HCT116 (cell line): Measurements from ENCODE around the gene PRRX2. TPM values are rescaled to one million over a fixed set of nuclear protein-coding genes. Genes with fewer than 3 reads are reported as not detected.

Source experiments
- ATAC-seq: fragments of 200-7000 bp; cut with Tn5 transposase; 2 replicates; pipeline ENCODE4 v1.9.1; 2020; ENCODE audit warnings: mild to moderate bottlenecking, moderate library complexity
- BruUV-seq: library from RNA; stranded (reverse); fragments of 400-500 nt; replicated peaks from 2 replicates; lab custom pipeline; 2021; lab: Mats Ljungman, UMichigan
- CTCF ChIA-PET: fragments of 300-600 bp; sonication (Branson Sonifier 250); formaldehyde crosslinking; loops from one replicate; lab custom pipeline; 2021; ENCODE audit warnings: antibody characterized with exemption; lab: Charles Lee
- POLR2A ChIA-PET: fragments of 300-600, 350-600 bp; sonication (Branson Sonifier 250); formaldehyde crosslinking; loops from one replicate; lab custom pipeline; 2021; ENCODE audit warnings: antibody characterized with exemption; lab: Charles Lee
- RAD21 ChIA-PET, 2 experiments: fragments of 300-600 bp; sonication (Branson Sonifier 250); formaldehyde crosslinking; loops; one replicate each; lab custom pipeline; 2023; ENCODE audit warnings: low total read pairs in 2 of 2; ENCODE audit not compliant: uncharacterized antibody in 2 of 2, unreplicated experiment in 2 of 2, low non-redundant PET in 1 of 2; lab: Charles Lee
- DNase-seq: peaks from one replicate; pipeline ENCODE4 v3.0.0-alpha.2; 2010; ENCODE audit warnings: low read depth, low spot score
- H2AFZ ChIP-seq: fragments of 200-600 bp; shearing (Covaris generic), sonication (generic); 2 replicates; pipeline ENCODE4 v1.6.1; 2017; ENCODE audit warnings: low read depth, mixed run types, mixed read lengths, antibody characterized with exemption, low read length; ENCODE audit not compliant: poor library complexity, severe bottlenecking
- H3K27ac ChIP-seq: 2 replicates; pipeline ENCODE4 v1.5.1; 2012; ENCODE audit warnings: low read depth, low read length
- H3K27me3 ChIP-seq: fragments of 200-600 bp; sonication (generic); 2 replicates; pipeline ENCODE4 v1.6.1; 2016; ENCODE audit warnings: mixed run types, low read length, mixed read lengths; ENCODE audit not compliant: insufficient read depth
- H3K36me3 ChIP-seq, 2 experiments: fragments of 200-500 bp in 1 of 2; fragments of 200-600 bp in 1 of 2; sonication (Bioruptor generic) in 1 of 2; sonication (generic) in 1 of 2; 2 replicates each; pipeline versions ENCODE4 v1.5.1 to v1.6.1; 2014 to 2016; ENCODE audit warnings: low read length in 2 of 2, inconsistent platforms in 1 of 2, mixed read lengths in 1 of 2, mixed run types in 1 of 2; ENCODE audit not compliant: insufficient read depth in 2 of 2, control insufficient read depth in 1 of 2
- H3K4me1 ChIP-seq, 2 experiments: fragments of 200-600 bp in 1 of 2; sonication (generic) in 1 of 2; 2 replicates each; pipeline versions ENCODE4 v1.5.1 to v1.6.1; 2012 to 2017; ENCODE audit warnings: low read length in 2 of 2, inconsistent platforms in 1 of 2, mild to moderate bottlenecking in 1 of 2, mixed read lengths in 1 of 2, mixed run types in 1 of 2, moderate library complexity in 1 of 2; ENCODE audit not compliant: insufficient read depth in 2 of 2, control insufficient read depth in 1 of 2
- H3K4me2 ChIP-seq: fragments of 200-600 bp; sonication (generic); 2 replicates; pipeline ENCODE4 v1.6.1; 2017; ENCODE audit warnings: mixed run types, low read length, mixed read lengths
- H3K4me3 ChIP-seq, 2 experiments: fragments of 200-600 bp in 1 of 2; sonication (generic) in 1 of 2; replicated peaks in 1 of 2; 2 replicates each; pipeline ENCODE4 v1.5.1; 2011 to 2016; ENCODE audit warnings: low read length in 2 of 2, control low read depth in 1 of 2, low read depth in 1 of 2, mild to moderate bottlenecking in 1 of 2, mixed read lengths in 1 of 2, mixed run types in 1 of 2
- H3K79me2 ChIP-seq: fragments of 200-600 bp; sonication (generic); 2 replicates; pipeline ENCODE4 v1.6.1; 2017; ENCODE audit warnings: mild to moderate bottlenecking, mixed run types, low read length, moderate library complexity, mixed read lengths; ENCODE audit not compliant: insufficient read depth
- H3K9ac ChIP-seq: fragments of 200-600 bp; sonication (generic); 2 replicates; pipeline ENCODE4 v1.6.1; 2016; ENCODE audit warnings: low read length, mixed read lengths
- H3K9me2 ChIP-seq: fragments of 200-600 bp; sonication (generic), shearing (Covaris generic); 2 replicates; pipeline ENCODE4 v1.6.1; 2017; ENCODE audit warnings: mixed run types, mild to moderate bottlenecking, moderate library complexity; ENCODE audit not compliant: insufficient read depth
- H3K9me3 ChIP-seq, 2 experiments: fragments of 200-500 bp in 1 of 2; fragments of 200-600 bp in 1 of 2; sonication (Bioruptor generic) in 1 of 2; sonication (generic) in 1 of 2; 2 replicates each; pipeline ENCODE4 v1.6.1; 2014 to 2017; ENCODE audit warnings: low read length in 2 of 2, mixed read lengths in 2 of 2, inconsistent platforms in 1 of 2, low read depth in 1 of 2, mild to moderate bottlenecking in 1 of 2, mixed run types in 1 of 2, moderate library complexity in 1 of 2; ENCODE audit not compliant: control insufficient read depth in 1 of 2, insufficient read depth in 1 of 2
- H4K20me1 ChIP-seq: fragments of 200-600 bp; sonication (generic), shearing (Covaris generic); 2 replicates; pipeline ENCODE4 v1.6.1; 2017; ENCODE audit warnings: mixed run types, mild to moderate bottlenecking, moderate library complexity; ENCODE audit not compliant: insufficient read depth
- CEBPB ChIP-seq: IDR thresholded peaks from 2 replicates; pipeline ENCODE4 v1.6.1; 2012; ENCODE audit warnings: low read depth
- CTCF ChIP-seq, 3 experiments: fragments of 200-600 bp in 1 of 3; sonication (generic) in 1 of 3; IDR thresholded peaks in 2 of 3; conservative IDR thresholded peaks in 1 of 3; 2 replicates each; pipeline ENCODE4 v1.5.1; 2012 to 2017; ENCODE audit warnings: low read depth in 2 of 3, low read length in 2 of 3, antibody characterized with exemption in 1 of 3, borderline replicate concordance in 1 of 3, control low read depth in 1 of 3, mild to moderate bottlenecking in 1 of 3, mixed read lengths in 1 of 3, mixed run types in 1 of 3, moderate library complexity in 1 of 3; ENCODE audit not compliant: insufficient read depth in 1 of 3
- FOSL1 ChIP-seq: IDR thresholded peaks from 2 replicates; pipeline ENCODE4 v1.6.1; 2012; ENCODE audit warnings: low read depth
- JUND ChIP-seq: IDR thresholded peaks from 2 replicates; pipeline ENCODE4 v1.6.1; 2012
- MAX ChIP-seq: IDR thresholded peaks from 2 replicates; pipeline ENCODE4 v1.6.1; 2012
- RAD21 ChIP-seq: IDR thresholded peaks from 2 replicates; pipeline ENCODE4 v1.6.1; 2012; ENCODE audit warnings: low read depth, mild to moderate bottlenecking
- SP1 ChIP-seq: IDR thresholded peaks from 2 replicates; pipeline ENCODE4 v1.6.1; 2012; ENCODE audit warnings: low read depth
- SRF ChIP-seq: IDR thresholded peaks from 2 replicates; pipeline ENCODE4 v1.6.1; 2012; ENCODE audit warnings: low read depth
- ZNF274 ChIP-seq: fragments of 200-500 bp; sonication (Bioruptor generic); IDR thresholded peaks from 2 replicates; pipeline ENCODE4 v1.6.1; 2014; ENCODE audit warnings: mild to moderate bottlenecking, low read depth, low read length, inconsistent platforms
- intact Hi-C: fragments of 100-400 bp; cut with micrococcal nuclease; formaldehyde crosslinking; loops from 2 replicates; pipeline ENCODE4 v1.10.0; 2022
- total RNA-seq: library from RNA; stranded (reverse); gene quantifications from one replicate; pipeline ENCODE4 v1.2.1, GENCODE V29; 2021; ENCODE audit not compliant: unreplicated experiment

The PRRX2 gene
- total RNA-seq, 1 experiment from 2014 or later = 25.5 TPM

- TF ChIP-seq MAX (no peak), JUND (no peak), SRF (no peak), CTCF (IDR thresholded peaks at IDR 0.05 in 2 of 3, conservative IDR thresholded peaks at IDR 0.05 in 1 of 3; ENCODE audit: borderline replicate concordance in 1 of 3, insufficient read depth in 1 of 3, low read depth in 2 of 3, low read length in 2 of 3) (no peak), SP1 (no peak), ZNF274 (no peak), FOSL1 (no peak)
- TF ChIP-seq, all 23 proteins: peak for 0
- H3K9ac ChIP-seq = no peak overlapping the region
- RAD21 ChIA-PET = no interaction called here
- H3K4me3 ChIP-seq = no peak overlapping the region
- H3K27me3 ChIP-seq = no peaks in the 10 kb centered on the region
- H3K36me3 ChIP-seq = no peaks in the 10 kb centered on the region
- POLR2A ChIA-PET = no interaction called here
- no peak for ATAC-seq
- DNase-seq = no peak
- peak overlapping the region; percentile 31; the same call in 1 of the 2 replicates for H3K27ac ChIP-seq
- intact Hi-C loops = no loop called here
- H2AFZ ChIP-seq = no peak overlapping the region
- peaks cover 10% of the 10 kb centered on the region; the same call in 1 of the 2 replicates for H3K79me2 ChIP-seq
- CTCF ChIA-PET = interaction anchor here (1.3 kb wide), 1 partner anchor 25 kb away, joined by 3 read pairs; no protein-coding TSS in a partner anchor
- H3K9me3 ChIP-seq = no peaks in the 10 kb centered on the region
- H3K9me2 ChIP-seq = no peaks in the 10 kb centered on the region
- H3K4me1 ChIP-seq = peaks cover 15 to 27% of the 10 kb centered on the region in 2 experiments
- BruUV-seq = no TSS peak
- H3K4me2 ChIP-seq = peak overlapping the region; percentile 84
- H4K20me1 ChIP-seq = no peaks in the 10 kb centered on the region
Measured at GRCh38 chr9:129667378-129667777, 1.9 kb downstream of the PRRX2 start.

GRCh38 chr9:129667850-129668249, 2.4 kb downstream of the PRRX2 start:
- Histone ChIP-seq H3K36me3 (no peaks in the 10 kb centered on the region), H3K9me2 (no peaks in the 10 kb centered on the region), H4K20me1 (no peaks in the 10 kb centered on the region), H3K9ac (no peak overlapping the region), H3K4me3 (no peak overlapping the region), H3K4me1 (peaks cover 15 to 27% of the 10 kb centered on the region in 2 experiments), H3K27me3 (no peaks in the 10 kb centered on the region), H3K27ac (no peak overlapping the region), H3K4me2 (peak overlapping the region; percentile 84), H2AFZ (no peak overlapping the region), H3K9me3 (no peaks in the 10 kb centered on the region), H3K79me2 (peaks cover 10% of the 10 kb centered on the region; the same call in 1 of the 2 replicates)
- ATAC-seq (peak; percentile 26; the same call in 1 of the 2 replicates), DNase-seq (no peak)
- CTCF ChIA-PET = interaction anchor here (1.3 kb wide), 1 partner anchor 25 kb away, joined by 3 read pairs; no protein-coding TSS in a partner anchor
- intact Hi-C loops = no loop called here
- RAD21 ChIA-PET = no interaction called here
- POLR2A ChIA-PET = no interaction called here
- TF ChIP-seq MAX (no peak), CEBPB (no peak), RAD21 (no peak)
- no TSS peak for BruUV-seq
